ENCODE data around the gene MAP3K1. TPM values are rescaled to one million over a fixed set of nuclear protein-coding genes. Genes with fewer than 3 reads are reported as not detected.
"Not testable (repeated sequence)": the region's sequence is repeated elsewhere in the genome, so short reads cannot be mapped to it uniquely, and the experiment has no call there.

MAP3K1 gene
- total and polyA plus RNA-seq, 2 experiments from 2014 or later, result 9.5 to 14.4 TPM

DNA sequence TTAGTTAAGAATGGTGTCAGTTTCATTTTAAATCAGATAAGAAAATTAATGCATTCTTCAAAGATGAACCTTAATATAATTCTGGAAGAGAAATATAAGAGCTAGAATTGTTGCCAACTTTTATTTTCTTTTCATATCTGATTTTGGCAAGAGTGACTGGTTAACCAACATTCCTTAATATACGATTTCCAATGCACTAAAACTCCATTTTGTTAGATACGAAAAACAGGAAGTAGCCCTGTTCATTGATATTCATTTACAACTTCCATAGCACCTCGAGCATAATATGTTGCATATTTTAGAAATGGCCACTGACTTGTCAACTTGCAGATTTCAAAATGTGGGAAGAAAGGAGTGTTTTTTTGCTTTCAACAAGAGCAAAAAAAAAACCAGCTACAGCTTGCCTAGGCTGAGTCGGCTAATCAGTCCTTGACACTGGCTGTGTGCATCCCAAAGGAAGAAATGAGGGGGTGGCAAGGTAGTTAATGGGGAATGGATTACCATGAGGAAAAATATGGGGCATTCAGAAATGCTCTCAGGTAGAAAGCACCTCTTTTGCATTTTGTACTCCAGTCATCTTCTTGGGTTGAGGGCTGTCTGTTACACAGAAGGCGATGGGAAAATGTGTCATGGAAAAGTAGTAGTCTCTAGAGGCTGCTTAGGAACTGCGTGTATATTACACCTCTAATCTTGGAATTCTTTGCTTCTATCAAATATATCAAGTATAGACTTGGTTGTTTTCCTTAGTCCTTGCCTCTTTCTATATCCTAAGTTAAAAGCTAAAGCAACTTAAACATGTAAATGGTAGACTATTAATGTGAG, 3.9 kb downstream of the MAP3K1 start (continued):
- TF ChIP-seq, protein P1, sequence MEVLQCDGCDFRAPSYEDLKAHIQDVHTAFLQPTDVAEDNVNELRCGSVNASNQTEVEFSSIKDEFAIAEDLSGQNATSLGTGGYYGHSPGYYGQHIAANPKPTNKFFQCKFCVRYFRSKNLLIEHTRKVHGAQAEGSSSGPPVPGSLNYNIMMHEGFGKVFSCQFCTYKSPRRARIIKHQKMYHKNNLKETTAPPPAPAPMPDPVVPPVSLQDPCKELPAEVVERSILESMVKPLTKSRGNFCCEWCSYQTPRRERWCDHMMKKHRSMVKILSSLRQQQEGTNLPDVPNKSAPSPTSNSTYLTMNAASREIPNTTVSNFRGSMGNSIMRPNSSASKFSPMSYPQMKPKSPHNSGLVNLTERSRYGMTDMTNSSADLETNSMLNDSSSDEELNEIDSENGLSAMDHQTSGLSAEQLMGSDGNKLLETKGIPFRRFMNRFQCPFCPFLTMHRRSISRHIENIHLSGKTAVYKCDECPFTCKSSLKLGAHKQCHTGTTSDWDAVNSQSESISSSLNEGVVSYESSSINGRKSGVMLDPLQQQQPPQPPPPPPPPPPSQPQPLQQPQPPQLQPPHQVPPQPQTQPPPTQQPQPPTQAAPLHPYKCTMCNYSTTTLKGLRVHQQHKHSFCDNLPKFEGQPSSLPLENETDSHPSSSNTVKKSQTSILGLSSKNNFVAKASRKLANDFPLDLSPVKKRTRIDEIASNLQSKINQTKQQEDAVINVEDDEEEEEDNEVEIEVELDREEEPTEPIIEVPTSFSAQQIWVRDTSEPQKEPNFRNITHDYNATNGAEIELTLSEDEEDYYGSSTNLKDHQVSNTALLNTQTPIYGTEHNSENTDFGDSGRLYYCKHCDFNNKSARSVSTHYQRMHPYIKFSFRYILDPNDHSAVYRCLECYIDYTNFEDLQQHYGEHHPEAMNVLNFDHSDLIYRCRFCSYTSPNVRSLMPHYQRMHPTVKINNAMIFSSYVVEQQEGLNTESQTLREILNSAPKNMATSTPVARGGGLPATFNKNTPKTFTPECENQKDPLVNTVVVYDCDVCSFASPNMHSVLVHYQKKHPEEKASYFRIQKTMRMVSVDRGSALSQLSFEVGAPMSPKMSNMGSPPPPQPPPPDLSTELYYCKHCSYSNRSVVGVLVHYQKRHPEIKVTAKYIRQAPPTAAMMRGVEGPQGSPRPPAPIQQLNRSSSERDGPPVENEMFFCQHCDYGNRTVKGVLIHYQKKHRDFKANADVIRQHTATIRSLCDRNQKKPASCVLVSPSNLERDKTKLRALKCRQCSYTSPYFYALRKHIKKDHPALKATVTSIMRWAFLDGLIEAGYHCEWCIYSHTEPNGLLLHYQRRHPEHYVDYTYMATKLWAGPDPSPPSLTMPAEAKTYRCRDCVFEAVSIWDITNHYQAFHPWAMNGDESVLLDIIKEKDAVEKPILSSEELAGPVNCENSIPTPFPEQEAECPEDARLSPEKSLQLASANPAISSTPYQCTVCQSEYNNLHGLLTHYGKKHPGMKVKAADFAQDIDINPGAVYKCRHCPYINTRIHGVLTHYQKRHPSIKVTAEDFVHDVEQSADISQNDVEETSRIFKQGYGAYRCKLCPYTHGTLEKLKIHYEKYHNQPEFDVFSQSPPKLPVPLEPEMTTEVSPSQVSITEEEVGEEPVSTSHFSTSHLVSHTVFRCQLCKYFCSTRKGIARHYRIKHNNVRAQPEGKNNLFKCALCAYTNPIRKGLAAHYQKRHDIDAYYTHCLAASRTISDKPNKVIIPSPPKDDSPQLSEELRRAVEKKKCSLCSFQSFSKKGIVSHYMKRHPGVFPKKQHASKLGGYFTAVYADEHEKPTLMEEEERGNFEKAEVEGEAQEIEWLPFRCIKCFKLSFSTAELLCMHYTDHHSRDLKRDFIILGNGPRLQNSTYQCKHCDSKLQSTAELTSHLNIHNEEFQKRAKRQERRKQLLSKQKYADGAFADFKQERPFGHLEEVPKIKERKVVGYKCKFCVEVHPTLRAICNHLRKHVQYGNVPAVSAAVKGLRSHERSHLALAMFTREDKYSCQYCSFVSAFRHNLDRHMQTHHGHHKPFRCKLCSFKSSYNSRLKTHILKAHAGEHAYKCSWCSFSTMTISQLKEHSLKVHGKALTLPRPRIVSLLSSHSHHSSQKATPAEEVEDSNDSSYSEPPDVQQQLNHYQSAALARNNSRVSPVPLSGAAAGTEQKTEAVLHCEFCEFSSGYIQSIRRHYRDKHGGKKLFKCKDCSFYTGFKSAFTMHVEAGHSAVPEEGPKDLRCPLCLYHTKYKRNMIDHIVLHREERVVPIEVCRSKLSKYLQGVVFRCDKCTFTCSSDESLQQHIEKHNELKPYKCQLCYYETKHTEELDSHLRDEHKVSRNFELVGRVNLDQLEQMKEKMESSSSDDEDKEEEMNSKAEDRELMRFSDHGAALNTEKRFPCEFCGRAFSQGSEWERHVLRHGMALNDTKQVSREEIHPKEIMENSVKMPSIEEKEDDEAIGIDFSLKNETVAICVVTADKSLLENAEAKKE (CRISPR knock-in tag; IDR thresholded peaks at IDR 0.05), result no peak
- TF ChIP-seq JUNB (IDR thresholded peaks at IDR 0.05; ENCODE audit: unreplicated experiment) (no peak), NANOG (IDR thresholded peaks at IDR 0.05; ENCODE audit: borderline replicate concordance) (no peak), STAT1 (IDR thresholded peaks at IDR 0.05; ENCODE audit: unreplicated experiment) (no peak)
- TF ChIP-seq, protein P2, sequence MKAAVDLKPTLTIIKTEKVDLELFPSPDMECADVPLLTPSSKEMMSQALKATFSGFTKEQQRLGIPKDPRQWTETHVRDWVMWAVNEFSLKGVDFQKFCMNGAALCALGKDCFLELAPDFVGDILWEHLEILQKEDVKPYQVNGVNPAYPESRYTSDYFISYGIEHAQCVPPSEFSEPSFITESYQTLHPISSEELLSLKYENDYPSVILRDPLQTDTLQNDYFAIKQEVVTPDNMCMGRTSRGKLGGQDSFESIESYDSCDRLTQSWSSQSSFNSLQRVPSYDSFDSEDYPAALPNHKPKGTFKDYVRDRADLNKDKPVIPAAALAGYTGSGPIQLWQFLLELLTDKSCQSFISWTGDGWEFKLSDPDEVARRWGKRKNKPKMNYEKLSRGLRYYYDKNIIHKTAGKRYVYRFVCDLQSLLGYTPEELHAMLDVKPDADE (IDR thresholded peaks at IDR 0.05), result no peak

- not testable (repeated sequence) for H3K27ac ChIP-seq (ENCODE audit: low read depth); DNase-seq (ENCODE audit: low spot score); H3K4me2 ChIP-seq; H3K9me3 Mint-ChIP-seq; H3K27me3 Mint-ChIP-seq (ENCODE audit: insufficient read depth, low read depth, poor library complexity); H3K36me3 Mint-ChIP-seq (ENCODE audit: low read depth); H3K4me3 ChIP-seq; H2AFZ ChIP-seq; H3K36me3 ChIP-seq (ENCODE audit: insufficient read depth); H3K27ac Mint-ChIP-seq; H3K4me3 Mint-ChIP-seq; H3K9me2 ChIP-seq (ENCODE audit: insufficient read depth); H3F3A ChIP-seq (replicated peaks; ENCODE audit: low read depth); ATAC-seq
- Histone ChIP-seq H4K20me1 (replicated peaks; ENCODE audit: insufficient read depth) (peaks cover 11% of the 10 kb centered on the region), H3K79me2 (replicated peaks; ENCODE audit: insufficient read depth) (peaks cover 96% of the 10 kb centered on the region), H3K4me1 (ENCODE audit: insufficient read depth) (peaks cover 24% of the 10 kb centered on the region), H3K27me3 (ENCODE audit: insufficient read depth) (peaks cover 11% of the 10 kb centered on the region)
- H3K4me1 Mint-ChIP-seq, result peaks cover 57% of the 10 kb centered on the region
Measured at GRCh38 chr5:56821868-56822267, 6.5 kb downstream of the MAP3K1 start.

Data from GM23338 (cell line).